Thoracic aorta (tissue), 2 donors: Measurements from ENCODE around the gene TNFRSF19. TPM values are rescaled to one million over a fixed set of nuclear protein-coding genes. Genes with fewer than 3 reads are reported as not detected.

Source experiments
- ATAC-seq: fragments of 150-250 bp; one replicate; pipeline ENCODE4 v1.8.0; 2017; ENCODE audit warnings: low read depth; ENCODE audit not compliant: insufficient number of reproducible peaks, low FRiP score
- DNase-seq: peaks from one replicate; pipeline ENCODE4 v3.0.0-alpha.2; 2020; ENCODE audit warnings: low spot score
- H3K27ac ChIP-seq, 2 donors: fragments of 200-600 bp; sonication (generic); 1 replicate in 1 of 2; 2 replicates in 1 of 2; pipeline ENCODE4 v1.5.1; 2016; ENCODE audit warnings: mild to moderate bottlenecking in 2 of 2, moderate library complexity in 2 of 2
- H3K27me3 ChIP-seq: fragments of 200-600 bp; sonication (generic); replicated peaks from 2 replicates; pipeline ENCODE4 v1.6.0; 2016; ENCODE audit warnings: mild to moderate bottlenecking; ENCODE audit not compliant: insufficient read depth
- H3K36me3 ChIP-seq: fragments of 200-600 bp; sonication (generic); one replicate; pipeline ENCODE4 v1.5.1; 2016
- H3K4me1 ChIP-seq, 2 donors: fragments of 200-600 bp; sonication (generic); 1 replicate in 1 of 2; 2 replicates in 1 of 2; pipeline versions ENCODE4 v1.5.1 to v1.6.0; 2016; ENCODE audit warnings: low read depth in 2 of 2, mild to moderate bottlenecking in 1 of 2; ENCODE audit not compliant: control insufficient read depth in 1 of 2
- H3K4me3 ChIP-seq: fragments of 200-600 bp; sonication (generic); 2 replicates; pipeline ENCODE4 v1.5.1; 2016; ENCODE audit warnings: mild to moderate bottlenecking
- H3K9me3 ChIP-seq: fragments of 200-600 bp; sonication (generic); 2 replicates; pipeline ENCODE4 v1.5.1; 2016
- total RNA-seq, 2 donors: library from RNA; depleted of rRNA; stranded (reverse); fragments of >200 nt; gene quantifications; one replicate each; pipeline versions ENCODE4 v1.1.0 to v1.2.3, GENCODE V29; 2016
- TF ChIP-seq, protein P1 (sequence below): fragments of 200-600 bp; sonication (generic); IDR thresholded peaks from one replicate; pipeline ENCODE4 v1.5.1; 2019; ENCODE audit warnings: antibody characterized with exemption

TNFRSF19 gene
- total RNA-seq, 2 donors from 2014 or later = 1.4 to 7.6 TPM

DNA sequence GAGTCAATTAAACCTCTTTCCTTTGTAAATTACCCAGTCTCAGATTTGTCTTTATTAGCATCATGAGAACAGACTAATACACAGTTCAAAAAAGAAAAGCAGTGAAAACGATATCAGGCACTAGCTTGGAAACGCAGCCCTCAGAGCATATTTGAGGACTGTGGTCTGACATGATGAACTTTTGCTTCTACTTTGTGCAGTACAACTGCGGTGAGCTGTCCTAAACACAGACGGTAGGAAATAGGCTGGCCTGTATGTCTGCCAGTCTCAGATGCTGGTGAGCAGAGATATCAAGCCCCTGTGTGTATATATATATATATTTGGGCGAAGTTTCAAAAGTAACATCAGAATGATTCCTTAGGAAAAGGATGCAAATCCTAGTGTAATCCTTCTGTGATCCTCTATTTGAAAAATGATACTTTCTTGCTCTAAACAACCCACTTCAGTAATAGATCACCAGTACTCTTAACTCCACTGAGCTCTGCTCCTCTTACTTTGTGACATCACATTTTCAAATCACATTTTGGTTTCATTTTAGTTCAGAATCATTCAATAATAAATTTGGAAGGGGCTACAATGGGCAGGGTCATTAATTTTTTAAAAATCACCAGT lies 74.4 kb downstream of the TNFRSF19 start:
- Histone ChIP-seq H3K27ac (no peak overlapping the region), H3K27me3 (no peaks in the 10 kb centered on the region), H3K4me3 (no peak overlapping the region), H3K36me3 (no peaks in the 10 kb centered on the region), H3K4me1 (no peaks in the 10 kb centered on the region), H3K9me3 (no peaks in the 10 kb centered on the region)
- TF ChIP-seq, protein P1, sequence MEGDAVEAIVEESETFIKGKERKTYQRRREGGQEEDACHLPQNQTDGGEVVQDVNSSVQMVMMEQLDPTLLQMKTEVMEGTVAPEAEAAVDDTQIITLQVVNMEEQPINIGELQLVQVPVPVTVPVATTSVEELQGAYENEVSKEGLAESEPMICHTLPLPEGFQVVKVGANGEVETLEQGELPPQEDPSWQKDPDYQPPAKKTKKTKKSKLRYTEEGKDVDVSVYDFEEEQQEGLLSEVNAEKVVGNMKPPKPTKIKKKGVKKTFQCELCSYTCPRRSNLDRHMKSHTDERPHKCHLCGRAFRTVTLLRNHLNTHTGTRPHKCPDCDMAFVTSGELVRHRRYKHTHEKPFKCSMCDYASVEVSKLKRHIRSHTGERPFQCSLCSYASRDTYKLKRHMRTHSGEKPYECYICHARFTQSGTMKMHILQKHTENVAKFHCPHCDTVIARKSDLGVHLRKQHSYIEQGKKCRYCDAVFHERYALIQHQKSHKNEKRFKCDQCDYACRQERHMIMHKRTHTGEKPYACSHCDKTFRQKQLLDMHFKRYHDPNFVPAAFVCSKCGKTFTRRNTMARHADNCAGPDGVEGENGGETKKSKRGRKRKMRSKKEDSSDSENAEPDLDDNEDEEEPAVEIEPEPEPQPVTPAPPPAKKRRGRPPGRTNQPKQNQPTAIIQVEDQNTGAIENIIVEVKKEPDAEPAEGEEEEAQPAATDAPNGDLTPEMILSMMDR = no peak
- no peak for ATAC-seq
- no peak for DNase-seq

DNA sequence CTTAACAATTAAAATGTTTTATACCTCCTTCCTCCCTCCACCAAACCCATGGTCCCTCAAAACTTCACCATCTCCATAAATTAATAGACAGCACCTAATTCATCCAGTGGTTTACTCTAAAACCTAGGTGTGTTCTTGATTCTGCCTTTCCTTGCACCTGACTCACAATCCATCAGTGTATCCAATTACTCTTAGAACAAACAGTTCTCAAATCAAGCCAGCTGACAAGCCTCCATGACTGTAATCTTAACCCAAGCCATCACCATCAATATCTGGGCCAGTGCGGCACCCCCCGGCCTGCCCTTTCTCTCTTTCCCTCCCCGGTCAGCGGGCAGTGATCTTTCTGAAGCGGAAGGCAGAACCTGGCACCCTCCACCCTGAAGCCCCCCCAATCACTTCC lies 75.6 kb downstream of the TNFRSF19 start:
- Histone ChIP-seq H3K9me3 (no peaks in the 10 kb centered on the region), H3K4me1 (no peaks in the 10 kb centered on the region), H3K36me3 (no peaks in the 10 kb centered on the region), H3K27ac (no peak overlapping the region), H3K27me3 (no peaks in the 10 kb centered on the region), H3K4me3 (no peak overlapping the region)
- DNase-seq (no peak), ATAC-seq (no peak)
- TF ChIP-seq, protein P1 = no peak

DNA sequence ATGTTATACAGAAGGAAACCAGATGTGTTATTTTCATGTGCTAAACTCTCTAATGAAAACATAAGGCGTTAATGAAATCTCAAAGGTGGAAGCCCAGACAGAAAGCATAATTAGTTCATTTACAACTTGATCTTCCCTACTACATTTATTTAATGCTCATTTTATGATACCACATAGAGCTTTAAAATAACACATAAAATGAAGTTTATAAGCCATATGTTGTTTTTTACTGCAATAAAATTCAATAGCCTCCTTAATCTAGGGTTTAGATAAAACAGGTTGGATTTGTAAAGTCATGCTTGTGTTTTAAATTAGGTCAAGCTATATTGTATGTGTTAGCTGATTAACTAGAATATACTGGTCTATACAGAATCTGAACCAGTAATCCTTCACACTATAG lies 81.2 kb downstream of the TNFRSF19 start:
- ATAC-seq = no peak
- Histone ChIP-seq H3K36me3 (no peaks in the 10 kb centered on the region), H3K9me3 (no peaks in the 10 kb centered on the region), H3K27me3 (no peaks in the 10 kb centered on the region), H3K27ac (no peak overlapping the region), H3K4me1 (no peaks in the 10 kb centered on the region), H3K4me3 (no peak overlapping the region)
- TF ChIP-seq, protein P1 = no peak
- no peak for DNase-seq

DNA sequence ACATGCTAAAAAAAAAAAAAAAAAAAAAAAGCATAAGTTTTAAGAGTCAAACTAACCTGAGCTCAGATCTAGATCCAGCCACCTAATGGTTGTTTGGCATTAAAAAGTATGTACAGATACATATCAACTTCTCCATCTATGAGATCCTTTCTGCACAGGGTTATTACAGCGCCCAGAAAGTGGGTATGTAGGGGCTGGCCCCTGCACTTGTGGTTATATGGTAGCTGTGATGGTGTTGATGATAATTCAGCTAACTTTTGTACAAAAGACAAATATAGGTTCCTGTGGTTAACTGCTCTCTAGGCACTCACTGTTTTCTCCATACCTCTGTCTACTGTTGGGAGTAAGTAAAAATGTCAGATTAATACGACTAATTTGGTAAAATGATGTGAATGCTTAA lies 81.7 kb downstream of the TNFRSF19 start:
- TF ChIP-seq, protein P1 = no peak
- Histone ChIP-seq H3K4me3 (no peak overlapping the region), H3K27ac (no peak overlapping the region), H3K4me1 (peaks cover 0 to 4% of the 10 kb centered on the region in 2 donors), H3K27me3 (no peaks in the 10 kb centered on the region), H3K36me3 (no peaks in the 10 kb centered on the region), H3K9me3 (no peaks in the 10 kb centered on the region)
- no peak for ATAC-seq
- no peak for DNase-seq

DNA sequence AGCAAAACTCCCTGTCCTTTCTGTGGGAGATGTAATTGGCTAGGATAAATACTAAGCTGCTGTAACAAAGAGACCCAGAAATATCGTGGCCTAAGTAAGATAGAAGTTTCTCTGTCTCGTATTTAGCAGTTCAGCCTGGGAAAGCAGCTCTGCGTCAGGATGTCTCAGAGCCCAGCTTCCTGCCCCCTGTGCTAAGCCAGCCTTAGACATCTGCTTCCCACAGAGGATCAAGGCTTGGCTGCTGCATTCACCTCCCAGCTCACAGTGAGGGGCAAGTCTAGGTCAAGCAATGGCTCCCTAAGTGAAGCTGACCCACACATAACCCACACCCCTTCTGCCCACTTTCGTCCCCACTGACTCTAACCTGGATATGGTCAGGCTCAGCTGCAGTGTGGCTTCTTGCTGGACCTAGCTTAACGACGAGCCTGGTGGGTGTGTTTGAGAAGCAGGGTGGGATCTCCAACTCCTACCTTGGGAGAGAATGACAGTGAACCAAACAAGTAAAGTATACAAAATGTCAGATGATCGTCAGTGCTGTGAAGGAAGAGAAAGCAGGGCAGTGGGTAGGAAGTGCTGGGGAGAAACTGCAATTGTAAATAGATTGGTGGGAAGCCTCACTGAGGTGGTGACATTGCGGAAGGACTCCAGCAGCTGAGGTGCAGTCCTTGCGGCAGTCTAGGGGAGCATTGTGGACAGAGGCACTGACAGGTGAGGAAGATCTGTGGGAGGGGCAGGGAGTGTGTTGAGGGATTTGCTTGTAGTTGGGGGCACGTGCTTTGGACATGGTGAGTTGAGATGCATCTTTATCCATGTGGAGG lies 82.9 kb downstream of the TNFRSF19 start:
- no peak overlapping the region for H3K27ac ChIP-seq
- DNase-seq (no peak), ATAC-seq (no peak)
- H3K4me1 ChIP-seq = peaks cover 0 to 4% of the 10 kb centered on the region in 2 donors
- no peak overlapping the region for H3K4me3 ChIP-seq
- TF ChIP-seq, protein P1 = no peak
- H3K27me3 ChIP-seq = no peaks in the 10 kb centered on the region
- H3K36me3 ChIP-seq = no peaks in the 10 kb centered on the region
- no peaks in the 10 kb centered on the region for H3K9me3 ChIP-seq
